Astrocyte (in vitro differentiated cells and primary cell): ENCODE measurements around the gene MICAL3. TPM values are rescaled to one million over a fixed set of nuclear protein-coding genes. Genes with fewer than 3 reads are reported as not detected.

Experiments
- DNase-seq: peaks from one replicate; pipeline ENCODE4 v3.0.0-alpha.2; 2010; ENCODE audit warnings: low read depth
- FAIRE-seq: peaks from 2 replicates; lab custom pipeline; 2011; peaks lifted over from hg19 to GRCh38; lab: Jason Lieb, UNC
- H2AFZ ChIP-seq: 2 replicates; pipeline ENCODE4 v1.6.0; 2012; ENCODE audit warnings: low read depth, low read length, inconsistent platforms
- H3K27ac ChIP-seq: 2 replicates; pipeline ENCODE4 v1.5.1; 2011; ENCODE audit warnings: low read depth, low read length, inconsistent platforms
- H3K27me3 ChIP-seq: 2 replicates; pipeline ENCODE4 v1.6.0; 2011; ENCODE audit warnings: low read length, inconsistent platforms; ENCODE audit not compliant: insufficient read depth
- H3K36me3 ChIP-seq: 2 replicates; pipeline ENCODE4 v1.5.1; 2011; ENCODE audit warnings: low read length, inconsistent platforms; ENCODE audit not compliant: insufficient read depth
- H3K4me1 ChIP-seq: 2 replicates; pipeline ENCODE4 v1.5.1; 2011; ENCODE audit warnings: low read length, inconsistent platforms; ENCODE audit not compliant: insufficient read depth
- H3K4me2 ChIP-seq: 2 replicates; pipeline ENCODE4 v1.6.0; 2012; ENCODE audit warnings: low read length, inconsistent platforms
- H3K4me3 ChIP-seq: 2 replicates; pipeline ENCODE4 v1.5.1; 2011; ENCODE audit warnings: low read depth, mild to moderate bottlenecking, low read length, inconsistent platforms; ENCODE audit not compliant: insufficient read depth
- H3K79me2 ChIP-seq: 2 replicates; pipeline ENCODE4 v1.6.0; 2012; ENCODE audit warnings: mild to moderate bottlenecking, low read length, inconsistent platforms; ENCODE audit not compliant: insufficient read depth
- H3K9ac ChIP-seq: 2 replicates; pipeline ENCODE4 v1.6.0; 2012; ENCODE audit warnings: mild to moderate bottlenecking, low read length, inconsistent platforms
- H3K9me3 ChIP-seq: 2 replicates; pipeline ENCODE4 v1.5.1; 2012; ENCODE audit warnings: low read depth, mild to moderate bottlenecking, low read length, inconsistent platforms; ENCODE audit not compliant: insufficient read depth
- H4K20me1 ChIP-seq: 2 replicates; pipeline ENCODE4 v1.6.0; 2012; ENCODE audit warnings: low read length, inconsistent platforms; ENCODE audit not compliant: insufficient read depth
- H3K27ac Mint-ChIP-seq: one replicate; pipeline ENCODE4 v1.8.0; 2021; ENCODE audit warnings: mild to moderate bottlenecking, mixed read lengths; ENCODE audit not compliant: unreplicated experiment
- H3K27me3 Mint-ChIP-seq: one replicate; pipeline ENCODE4 v1.8.0; 2021; ENCODE audit warnings: low read depth, mixed read lengths; ENCODE audit not compliant: unreplicated experiment
- H3K36me3 Mint-ChIP-seq: one replicate; pipeline ENCODE4 v1.8.0; 2021; ENCODE audit warnings: low read depth, mixed read lengths; ENCODE audit not compliant: unreplicated experiment
- H3K4me1 Mint-ChIP-seq: one replicate; pipeline ENCODE4 v1.8.0; 2021; ENCODE audit warnings: low read depth, mixed read lengths; ENCODE audit not compliant: unreplicated experiment
- H3K4me3 Mint-ChIP-seq: one replicate; pipeline ENCODE4 v1.8.0; 2021; ENCODE audit warnings: mild to moderate bottlenecking, moderate library complexity, mixed read lengths; ENCODE audit not compliant: unreplicated experiment
- H3K9me3 Mint-ChIP-seq: one replicate; pipeline ENCODE4 v1.8.0; 2021; ENCODE audit warnings: mild to moderate bottlenecking, mixed read lengths; ENCODE audit not compliant: unreplicated experiment
- EZH2 ChIP-seq: IDR thresholded peaks from 2 replicates; pipeline ENCODE4 v1.6.1; 2012; ENCODE audit warnings: mild to moderate bottlenecking, low read length, inconsistent platforms; ENCODE audit not compliant: insufficient read depth
- total RNA-seq: library from RNA; stranded (reverse); gene quantifications from 2 replicates; pipeline ENCODE4 v1.2.1, GENCODE V29; 2021
- TF ChIP-seq, protein P1 (sequence below): IDR thresholded peaks from 2 replicates; pipeline ENCODE4 v1.5.1; 2011; ENCODE audit warnings: low read depth, mild to moderate bottlenecking, inconsistent platforms, low read length, moderate library complexity; ENCODE audit not compliant: insufficient read depth

Gene MICAL3
- total RNA-seq, 1 donor from 2014 or later, result 113 TPM

GRCh38 chr22:17862646-17863181 is 161.6 kb downstream of the MICAL3 start:
- Histone ChIP-seq H2AFZ (no peak overlapping the region), H3K27me3 (no peaks in the 10 kb centered on the region), H3K36me3 (peaks cover 10% of the 10 kb centered on the region), H3K4me3 (no peak overlapping the region), H3K4me2 (no peak overlapping the region), H3K4me1 (no peaks in the 10 kb centered on the region), H3K9ac (peak overlapping the region; percentile 18), H3K9me3 (no peaks in the 10 kb centered on the region), H4K20me1 (peaks cover 26% of the 10 kb centered on the region), H3K79me2 (no peaks in the 10 kb centered on the region), H3K27ac (no peak overlapping the region)
- no peaks in the 10 kb centered on the region for H3K9me3 Mint-ChIP-seq
- peak; percentile 38 for DNase-seq
- FAIRE-seq, result no peak
- peaks cover 27% of the 10 kb centered on the region for H3K36me3 Mint-ChIP-seq
- peaks cover 3% of the 10 kb centered on the region for H3K4me1 Mint-ChIP-seq
- TF ChIP-seq, protein P1, sequence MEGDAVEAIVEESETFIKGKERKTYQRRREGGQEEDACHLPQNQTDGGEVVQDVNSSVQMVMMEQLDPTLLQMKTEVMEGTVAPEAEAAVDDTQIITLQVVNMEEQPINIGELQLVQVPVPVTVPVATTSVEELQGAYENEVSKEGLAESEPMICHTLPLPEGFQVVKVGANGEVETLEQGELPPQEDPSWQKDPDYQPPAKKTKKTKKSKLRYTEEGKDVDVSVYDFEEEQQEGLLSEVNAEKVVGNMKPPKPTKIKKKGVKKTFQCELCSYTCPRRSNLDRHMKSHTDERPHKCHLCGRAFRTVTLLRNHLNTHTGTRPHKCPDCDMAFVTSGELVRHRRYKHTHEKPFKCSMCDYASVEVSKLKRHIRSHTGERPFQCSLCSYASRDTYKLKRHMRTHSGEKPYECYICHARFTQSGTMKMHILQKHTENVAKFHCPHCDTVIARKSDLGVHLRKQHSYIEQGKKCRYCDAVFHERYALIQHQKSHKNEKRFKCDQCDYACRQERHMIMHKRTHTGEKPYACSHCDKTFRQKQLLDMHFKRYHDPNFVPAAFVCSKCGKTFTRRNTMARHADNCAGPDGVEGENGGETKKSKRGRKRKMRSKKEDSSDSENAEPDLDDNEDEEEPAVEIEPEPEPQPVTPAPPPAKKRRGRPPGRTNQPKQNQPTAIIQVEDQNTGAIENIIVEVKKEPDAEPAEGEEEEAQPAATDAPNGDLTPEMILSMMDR, result no peak
- no peak for TF ChIP-seq EZH2
- H3K27ac Mint-ChIP-seq, result no peak overlapping the region
- H3K4me3 Mint-ChIP-seq, result no peak overlapping the region
- H3K27me3 Mint-ChIP-seq, result no peaks in the 10 kb centered on the region

GRCh38 chr22:17861909-17862308 is 162.5 kb downstream of the MICAL3 start:
- peaks cover 27% of the 10 kb centered on the region for H3K36me3 Mint-ChIP-seq
- H3K4me1 Mint-ChIP-seq, result peaks cover 1% of the 10 kb centered on the region
- Histone ChIP-seq H3K27me3 (no peaks in the 10 kb centered on the region), H4K20me1 (peaks cover 22% of the 10 kb centered on the region), H3K36me3 (peaks cover 10% of the 10 kb centered on the region), H3K4me3 (no peak overlapping the region), H3K27ac (no peak overlapping the region), H3K9ac (no peak overlapping the region), H3K9me3 (no peaks in the 10 kb centered on the region), H3K79me2 (no peaks in the 10 kb centered on the region), H3K4me2 (no peak overlapping the region), H2AFZ (no peak overlapping the region), H3K4me1 (no peaks in the 10 kb centered on the region)
- TF ChIP-seq EZH2, result no peak
- TF ChIP-seq, protein P1, result no peak
- no peaks in the 10 kb centered on the region for H3K27me3 Mint-ChIP-seq
- H3K9me3 Mint-ChIP-seq, result no peaks in the 10 kb centered on the region
- FAIRE-seq (no peak), DNase-seq (no peak)
- H3K4me3 Mint-ChIP-seq, result no peak overlapping the region
- no peak overlapping the region for H3K27ac Mint-ChIP-seq

- H2AFZ ChIP-seq, result no peak overlapping the region
- no peaks in the 10 kb centered on the region for H3K4me1 ChIP-seq
- Mint-ChIP-seq H3K27ac (no peak overlapping the region), H3K4me1 (no peaks in the 10 kb centered on the region), H3K36me3 (peaks cover 27% of the 10 kb centered on the region), H3K9me3 (no peaks in the 10 kb centered on the region), H3K27me3 (no peaks in the 10 kb centered on the region), H3K4me3 (no peak overlapping the region)
- H3K36me3 ChIP-seq, result peaks cover 6% of the 10 kb centered on the region
- no peaks in the 10 kb centered on the region for H3K9me3 ChIP-seq
- no peak for FAIRE-seq
- DNase-seq, result no peak
- H3K27ac ChIP-seq, result no peak overlapping the region
- H3K4me3 ChIP-seq, result no peak overlapping the region
- H3K4me2 ChIP-seq, result no peak overlapping the region
- peaks cover 22% of the 10 kb centered on the region for H4K20me1 ChIP-seq
- no peak overlapping the region for H3K9ac ChIP-seq
- TF ChIP-seq, protein P1, result no peak
- H3K27me3 ChIP-seq, result no peaks in the 10 kb centered on the region
- no peaks in the 10 kb centered on the region for H3K79me2 ChIP-seq
These were observed 164.0 kb downstream of the MICAL3 start for GRCh38 chr22:17860220-17860965.
